Parathyroid adenoma (tissue), 2 donors: ENCODE data around the gene ALDH3B2.
A peak's percentile ranks its signal among the peaks of the same experiment; 100 is the strongest.

Experiments used
- H2AFZ ChIP-seq: fragments of 300-600 bp; sonication (generic); one replicate; pipeline ENCODE4 v1.7.0; 2017; ENCODE audit warnings: antibody characterized with exemption, mild to moderate bottlenecking
- H3K27ac ChIP-seq: fragments of 300-600 bp; sonication (generic); one replicate; pipeline ENCODE4 v1.7.0; 2017
- H3K27me3 ChIP-seq: fragments of 300-600 bp; sonication (generic); one replicate; pipeline ENCODE4 v1.7.0; 2017; ENCODE audit warnings: low read length; ENCODE audit not compliant: control insufficient read depth, insufficient read depth
- H3K36me3 ChIP-seq: fragments of 300-600 bp; sonication (generic); one replicate; pipeline ENCODE4 v1.7.0; 2017; ENCODE audit warnings: low read length; ENCODE audit not compliant: control insufficient read depth, insufficient read depth
- H3K4me1 ChIP-seq: fragments of 300-600 bp; sonication (generic); one replicate; pipeline ENCODE4 v1.7.0; 2017; ENCODE audit warnings: control low read depth
- H3K4me2 ChIP-seq: fragments of 300-600 bp; sonication (generic); one replicate; pipeline ENCODE4 v1.7.0; 2017; ENCODE audit warnings: low read length
- H3K4me3 ChIP-seq: fragments of 300-600 bp; sonication (generic); one replicate; pipeline ENCODE4 v1.7.0; 2017; ENCODE audit warnings: low read depth, low read length
- H3K79me2 ChIP-seq: fragments of 300-600 bp; sonication (generic); one replicate; pipeline ENCODE4 v1.7.0; 2017; ENCODE audit warnings: control low read depth
- H3K9ac ChIP-seq: fragments of 300-600 bp; sonication (generic); one replicate; pipeline ENCODE4 v1.7.0; 2017; ENCODE audit warnings: mild to moderate bottlenecking
- H3K9me3 ChIP-seq: fragments of 300-600 bp; sonication (generic); one replicate; pipeline ENCODE4 v1.7.0; 2017; ENCODE audit warnings: low read length; ENCODE audit not compliant: control insufficient read depth
- TF ChIP-seq, protein P1 (sequence below): fragments of 300-600 bp; sonication (generic); IDR thresholded peaks from one replicate; pipeline ENCODE4 v1.7.0; 2017; ENCODE audit warnings: antibody characterized with exemption, mild to moderate bottlenecking
- donor health status: primary hyperparathyroidism.

ALDH3B2 gene

DNA sequence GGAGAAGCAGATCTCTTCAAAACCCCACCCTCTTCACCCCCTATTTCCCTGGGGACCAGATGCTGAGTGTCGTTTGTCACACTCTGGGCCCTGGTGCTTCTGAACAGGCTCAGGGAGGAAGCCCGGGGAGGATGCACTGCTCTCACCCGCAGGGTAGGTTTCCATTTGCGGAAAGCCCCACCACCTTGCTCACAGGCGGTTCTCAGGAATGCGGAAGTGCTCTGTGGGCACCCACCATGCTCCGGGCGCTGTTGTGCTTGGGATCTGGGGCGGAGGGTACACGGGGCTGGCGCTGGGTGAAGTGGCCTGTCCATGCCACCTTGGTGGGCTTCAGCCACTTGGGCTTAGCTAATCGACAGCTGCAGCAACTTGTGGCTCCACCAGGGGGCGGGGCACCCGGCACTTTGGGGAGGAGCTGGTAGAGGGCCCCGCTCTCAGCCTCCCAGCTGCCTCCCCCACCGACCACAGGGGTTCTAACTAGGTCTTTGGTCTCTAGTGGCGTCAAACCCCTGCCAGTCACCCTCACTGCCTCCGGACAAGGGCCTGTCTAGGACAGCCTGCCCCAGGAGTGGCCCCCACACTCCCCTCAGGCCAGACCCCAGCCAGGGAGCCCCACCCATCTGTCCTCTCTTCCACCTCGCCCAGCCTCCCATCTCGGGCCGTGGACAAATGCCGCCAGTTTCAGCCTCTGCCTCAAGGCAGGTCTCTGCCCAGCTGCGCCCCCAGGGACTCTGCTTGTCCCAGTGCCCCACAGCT is 60.3 kb downstream of the ALDH3B2 start:
- no peak overlapping the region for H3K9ac ChIP-seq
- no peaks in the 10 kb centered on the region for H3K9me3 ChIP-seq
- no peaks in the 10 kb centered on the region for H3K36me3 ChIP-seq
- peak overlapping the region; percentile 17 for H3K4me3 ChIP-seq
- no peak overlapping the region for H3K27ac ChIP-seq
- H3K4me2 ChIP-seq = peak overlapping the region; percentile 50
- H3K27me3 ChIP-seq = no peaks in the 10 kb centered on the region
- H3K79me2 ChIP-seq = no peaks in the 10 kb centered on the region
- H3K4me1 ChIP-seq = peaks cover 5% of the 10 kb centered on the region
- H2AFZ ChIP-seq = peak overlapping the region; percentile 77
- TF ChIP-seq, protein P1, sequence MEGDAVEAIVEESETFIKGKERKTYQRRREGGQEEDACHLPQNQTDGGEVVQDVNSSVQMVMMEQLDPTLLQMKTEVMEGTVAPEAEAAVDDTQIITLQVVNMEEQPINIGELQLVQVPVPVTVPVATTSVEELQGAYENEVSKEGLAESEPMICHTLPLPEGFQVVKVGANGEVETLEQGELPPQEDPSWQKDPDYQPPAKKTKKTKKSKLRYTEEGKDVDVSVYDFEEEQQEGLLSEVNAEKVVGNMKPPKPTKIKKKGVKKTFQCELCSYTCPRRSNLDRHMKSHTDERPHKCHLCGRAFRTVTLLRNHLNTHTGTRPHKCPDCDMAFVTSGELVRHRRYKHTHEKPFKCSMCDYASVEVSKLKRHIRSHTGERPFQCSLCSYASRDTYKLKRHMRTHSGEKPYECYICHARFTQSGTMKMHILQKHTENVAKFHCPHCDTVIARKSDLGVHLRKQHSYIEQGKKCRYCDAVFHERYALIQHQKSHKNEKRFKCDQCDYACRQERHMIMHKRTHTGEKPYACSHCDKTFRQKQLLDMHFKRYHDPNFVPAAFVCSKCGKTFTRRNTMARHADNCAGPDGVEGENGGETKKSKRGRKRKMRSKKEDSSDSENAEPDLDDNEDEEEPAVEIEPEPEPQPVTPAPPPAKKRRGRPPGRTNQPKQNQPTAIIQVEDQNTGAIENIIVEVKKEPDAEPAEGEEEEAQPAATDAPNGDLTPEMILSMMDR = peak; percentile 46

DNA sequence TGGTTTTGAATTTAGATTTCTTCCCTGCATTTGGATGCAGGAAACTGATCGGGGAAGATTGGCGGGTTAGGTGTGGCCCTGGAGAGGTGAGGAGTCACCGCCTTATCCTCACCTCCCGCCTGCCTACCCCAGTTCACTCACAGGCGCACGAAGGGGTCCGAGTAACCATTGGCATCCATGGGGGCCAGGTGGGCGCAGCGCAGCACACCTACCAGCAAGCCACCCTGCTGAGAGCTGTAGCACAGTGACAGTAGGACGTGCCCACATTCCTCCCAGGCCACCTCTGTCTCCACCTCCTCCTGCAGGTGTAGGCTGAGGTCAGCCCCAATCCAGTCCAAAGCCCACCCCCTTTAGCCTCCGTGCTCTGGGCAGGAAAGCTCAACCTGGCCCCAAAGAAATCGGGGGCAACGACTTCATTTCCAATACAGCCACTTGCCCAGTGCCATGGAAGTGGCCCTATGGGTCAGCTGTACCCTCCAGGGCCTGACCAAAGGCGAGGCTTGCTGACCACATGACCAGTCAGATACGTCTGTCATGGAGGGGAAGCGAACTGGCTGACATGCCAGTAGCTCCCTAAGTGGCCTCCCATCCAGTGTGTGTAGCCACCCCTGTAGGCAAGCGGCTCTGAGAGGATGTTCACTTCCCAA is 61.0 kb downstream of the ALDH3B2 start:
- Histone ChIP-seq H3K4me3 (no peak overlapping the region), H2AFZ (no peak overlapping the region), H3K4me2 (peak overlapping the region; percentile 50), H3K9ac (no peak overlapping the region), H3K27me3 (no peaks in the 10 kb centered on the region), H3K9me3 (no peaks in the 10 kb centered on the region), H3K4me1 (peaks cover 5% of the 10 kb centered on the region), H3K27ac (no peak overlapping the region), H3K36me3 (no peaks in the 10 kb centered on the region), H3K79me2 (no peaks in the 10 kb centered on the region)
- TF ChIP-seq, protein P1 = no peak

DNA sequence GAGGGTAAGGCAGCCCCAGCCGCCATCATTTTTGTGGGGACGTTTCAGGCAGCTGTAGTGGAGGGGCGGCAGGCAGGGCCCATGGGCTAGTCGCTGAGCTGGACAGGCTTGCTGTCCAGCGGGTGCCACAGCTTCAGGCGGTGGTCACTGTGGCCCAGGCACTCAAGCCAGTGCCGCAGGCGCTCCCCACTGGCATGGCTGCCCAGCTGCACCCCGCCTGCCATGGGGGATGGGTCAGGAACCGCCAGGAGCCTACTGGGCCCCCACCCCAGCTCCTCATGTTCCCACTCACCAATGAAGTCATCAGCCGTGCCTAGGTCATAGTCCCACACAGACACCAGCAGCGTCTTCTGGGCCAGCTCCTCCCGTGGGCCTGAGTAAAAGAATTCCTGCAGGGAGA is 61.7 kb downstream of the ALDH3B2 start:
- H3K27me3 ChIP-seq = no peaks in the 10 kb centered on the region

More for the DNA sequence above, 61.7 kb downstream of the ALDH3B2 start:
- Histone ChIP-seq H3K9ac (no peak overlapping the region), H3K4me1 (peaks cover 6% of the 10 kb centered on the region), H3K4me3 (no peak overlapping the region), H3K4me2 (no peak overlapping the region), H3K36me3 (no peaks in the 10 kb centered on the region), H2AFZ (no peak overlapping the region), H3K79me2 (no peaks in the 10 kb centered on the region), H3K9me3 (no peaks in the 10 kb centered on the region), H3K27ac (no peak overlapping the region)
- TF ChIP-seq, protein P1 = no peak
